Psoas muscle (tissue), 8 donors: ENCODE data around the gene COLEC11. TPM values are rescaled to one million over a fixed set of nuclear protein-coding genes. Genes with fewer than 3 reads are reported as not detected.

Source experiments
- ATAC-seq, 4 donors: fragments of 200-7000 bp; cut with Tn5 transposase; one replicate each; pipeline ENCODE4 v1.9.1; 2020; ENCODE audit warnings: moderate library complexity in 3 of 4, mild to moderate bottlenecking in 2 of 4
- DNase-seq, 2 donors: peaks; one replicate each; pipeline ENCODE4 v3.0.0-alpha.2; 2020
- H3K27ac ChIP-seq: fragments of 200-600 bp; one replicate; pipeline ENCODE4 v1.8.0; 2022
- H3K27me3 ChIP-seq, 3 donors: fragments of 200-600 bp in 1 of 3; one replicate each; pipeline versions ENCODE4 v1.6.1 to v1.8.0; 2013 to 2022; ENCODE audit warnings: low read length in 2 of 3, mild to moderate bottlenecking in 2 of 3, moderate library complexity in 1 of 3; ENCODE audit not compliant: insufficient read depth in 3 of 3
- H3K36me3 ChIP-seq, 2 donors: fragments of 200-600 bp in 1 of 2; one replicate each; pipeline versions ENCODE4 v1.6.1 to v1.8.0; 2013 to 2022; ENCODE audit warnings: low read depth in 1 of 2, mild to moderate bottlenecking in 1 of 2, moderate library complexity in 1 of 2; ENCODE audit not compliant: insufficient read depth in 1 of 2
- H3K4me1 ChIP-seq: fragments of 200-600 bp; one replicate; pipeline ENCODE4 v1.8.0; 2022
- H3K4me3 ChIP-seq: fragments of 200-600 bp; one replicate; pipeline ENCODE4 v1.8.0; 2022; ENCODE audit warnings: mild to moderate bottlenecking
- H3K9me3 ChIP-seq: fragments of 200-600 bp; one replicate; pipeline ENCODE4 v1.8.0; 2022
- WGBS, 3 donors: extraction: QIAGEN DNeasy Blood & Tissue Kit; methylation state at CpG; one replicate each; pipeline versions ENCODE4 v1.1.6 to v1.1.7; 2013; 5-methylcytosine and 5-hydroxymethylcytosine counted together
- intact Hi-C, 2 donors: fragments of 100-400 bp; cut with DNase I; formaldehyde crosslinking; loops; one replicate each; pipeline versions ENCODE4 v1.11.0 to v1.14.2; 2022
- polyA plus RNA-seq, 3 donors: library from polyadenylated mRNA; stranded (reverse); fragments of 200-250 nt; gene quantifications; one replicate each; pipeline ENCODE4 v1.2.3, GENCODE V29; 2013
- total RNA-seq, 4 donors: library from RNA; stranded (reverse); fragmentation: NEBNext Ultra II Directional in 2 of 4; extraction: Animal tissue kit (Norgen Biotek cat#: 25700) in 2 of 4; gene quantifications; one replicate each; pipeline versions ENCODE4 v1.2.1 to v1.2.4, GENCODE V29; 2021 to 2023
- TF ChIP-seq, protein P1 (sequence below): fragments of 200-600 bp; IDR thresholded peaks from one replicate; pipeline ENCODE4 v1.8.0; 2022; ENCODE audit warnings: antibody characterized with exemption
- donor health status: healthy with polysubstance abuse.
- donor health status: DM: no; HTN: no; CAD: no; lungs with moderate emphysema.
- donor health status: Bipolar disorder and iron deficiency.
- donor health status: healthy.
- donor health status: DM: yes; HTN: yes; CAD: no.
- donor health status: DM: no; HTN: no; CAD: no.
- donor health status: DM: no; HTN: no; CAD: no.
- donor health status: DM: yes; HTN: yes; CAD: no.

COLEC11 gene
- total and polyA plus RNA-seq, 7 donors, result 0.22 to 1.0 (median 0.38) TPM; not detected in 1

DNA sequence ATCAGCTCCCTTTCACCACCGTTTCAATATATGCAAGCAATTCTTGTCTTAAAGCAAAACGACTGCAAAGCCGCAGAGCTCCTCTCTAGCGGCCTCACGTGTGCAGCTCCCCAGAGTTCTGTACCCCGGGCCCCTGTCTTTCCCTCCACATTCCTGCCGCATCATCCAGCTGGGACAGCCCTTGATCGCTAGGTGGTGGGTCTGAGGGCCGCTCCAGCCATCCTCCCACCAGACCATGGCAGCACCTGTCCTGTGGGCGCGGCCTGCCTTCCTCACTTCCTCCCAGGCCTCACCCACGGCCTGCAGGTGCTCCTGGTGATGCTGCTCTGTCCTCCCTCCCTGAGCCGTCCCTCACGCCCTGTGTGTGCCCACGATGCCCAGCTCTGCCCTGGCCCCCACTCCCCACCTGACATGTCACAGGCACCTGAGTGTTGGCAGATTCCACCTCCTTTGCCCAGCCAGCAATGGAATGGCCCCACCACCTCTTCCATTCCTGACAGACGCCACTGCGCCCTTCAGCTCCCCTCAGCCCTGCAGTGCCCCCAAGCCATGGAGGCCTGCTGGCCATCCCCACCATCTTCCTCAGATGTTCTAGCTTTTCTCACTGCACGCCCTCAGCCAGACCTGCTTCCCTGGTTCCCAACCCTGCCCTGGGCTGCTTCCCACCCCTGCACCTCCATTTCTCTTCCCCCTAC, 47.8 kb downstream of the COLEC11 start:
- H3K4me1 ChIP-seq, result no peaks in the 10 kb centered on the region
- DNase-seq (peak in 1 of 2 donors; percentile 26), ATAC-seq (no peak)
- no peaks in the 10 kb centered on the region for H3K36me3 ChIP-seq
- no peaks in the 10 kb centered on the region for H3K9me3 ChIP-seq
- TF ChIP-seq, protein P1, sequence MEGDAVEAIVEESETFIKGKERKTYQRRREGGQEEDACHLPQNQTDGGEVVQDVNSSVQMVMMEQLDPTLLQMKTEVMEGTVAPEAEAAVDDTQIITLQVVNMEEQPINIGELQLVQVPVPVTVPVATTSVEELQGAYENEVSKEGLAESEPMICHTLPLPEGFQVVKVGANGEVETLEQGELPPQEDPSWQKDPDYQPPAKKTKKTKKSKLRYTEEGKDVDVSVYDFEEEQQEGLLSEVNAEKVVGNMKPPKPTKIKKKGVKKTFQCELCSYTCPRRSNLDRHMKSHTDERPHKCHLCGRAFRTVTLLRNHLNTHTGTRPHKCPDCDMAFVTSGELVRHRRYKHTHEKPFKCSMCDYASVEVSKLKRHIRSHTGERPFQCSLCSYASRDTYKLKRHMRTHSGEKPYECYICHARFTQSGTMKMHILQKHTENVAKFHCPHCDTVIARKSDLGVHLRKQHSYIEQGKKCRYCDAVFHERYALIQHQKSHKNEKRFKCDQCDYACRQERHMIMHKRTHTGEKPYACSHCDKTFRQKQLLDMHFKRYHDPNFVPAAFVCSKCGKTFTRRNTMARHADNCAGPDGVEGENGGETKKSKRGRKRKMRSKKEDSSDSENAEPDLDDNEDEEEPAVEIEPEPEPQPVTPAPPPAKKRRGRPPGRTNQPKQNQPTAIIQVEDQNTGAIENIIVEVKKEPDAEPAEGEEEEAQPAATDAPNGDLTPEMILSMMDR, result no peak
- no peak overlapping the region for H3K27ac ChIP-seq
- H3K27me3 ChIP-seq, result no peaks in the 10 kb centered on the region
- 80 to 82% (median 80%) methylated on average over 18 of the region's 18 CpGs for WGBS, 3 donors
- H3K4me3 ChIP-seq, result no peak overlapping the region
- intact Hi-C loops, result no loop called here

DNA sequence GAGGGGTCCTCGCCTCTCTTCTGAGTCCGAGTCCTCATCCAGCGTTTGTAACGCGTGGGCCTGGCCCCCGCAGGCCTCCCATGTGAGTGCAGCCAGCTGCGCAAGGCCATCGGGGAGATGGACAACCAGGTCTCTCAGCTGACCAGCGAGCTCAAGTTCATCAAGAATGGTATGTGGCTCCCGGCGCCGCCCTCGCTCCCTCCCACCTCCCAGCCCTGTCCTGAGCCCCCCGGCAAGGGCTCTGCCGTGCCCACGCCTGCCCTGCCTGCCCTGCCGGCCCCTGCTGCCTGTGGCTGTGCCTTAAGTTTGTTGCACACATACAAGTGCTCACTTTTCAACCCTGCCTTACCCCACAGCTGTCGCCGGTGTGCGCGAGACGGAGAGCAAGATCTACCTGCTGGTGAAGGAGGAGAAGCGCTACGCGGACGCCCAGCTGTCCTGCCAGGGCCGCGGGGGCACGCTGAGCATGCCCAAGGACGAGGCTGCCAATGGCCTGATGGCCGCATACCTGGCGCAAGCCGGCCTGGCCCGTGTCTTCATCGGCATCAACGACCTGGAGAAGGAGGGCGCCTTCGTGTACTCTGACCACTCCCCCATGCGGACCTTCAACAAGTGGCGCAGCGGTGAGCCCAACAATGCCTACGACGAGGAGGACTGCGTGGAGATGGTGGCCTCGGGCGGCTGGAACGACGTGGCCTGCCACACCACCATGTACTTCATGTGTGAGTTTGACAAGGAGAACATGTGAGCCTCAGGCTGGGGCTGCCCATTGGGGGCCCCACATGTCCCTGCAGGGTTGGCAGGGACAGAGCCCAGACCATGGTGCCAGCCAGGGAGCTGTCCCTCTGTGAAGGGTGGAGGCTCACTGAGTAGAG, 48.7 kb downstream of the COLEC11 start:
- Histone ChIP-seq H3K4me1 (no peaks in the 10 kb centered on the region), H3K9me3 (no peaks in the 10 kb centered on the region), H3K4me3 (no peak overlapping the region), H3K36me3 (no peaks in the 10 kb centered on the region), H3K27ac (no peak overlapping the region), H3K27me3 (no peaks in the 10 kb centered on the region)
- TF ChIP-seq, protein P1, result no peak
- ATAC-seq (no peak), DNase-seq (peak in 1 of 2 donors; percentile 36)
- 92% methylated on average over 48 of the region's 48 CpGs for WGBS, 3 donors
- intact Hi-C loops, result no loop called here

- Histone ChIP-seq H3K4me1 (no peaks in the 10 kb centered on the region), H3K27ac (no peak overlapping the region), H3K36me3 (no peaks in the 10 kb centered on the region), H3K27me3 (no peaks in the 10 kb centered on the region), H3K4me3 (no peak overlapping the region), H3K9me3 (no peaks in the 10 kb centered on the region)
- TF ChIP-seq, protein P1, result no peak
- ATAC-seq (no peak), DNase-seq (no peak)
- intact Hi-C loops, result no loop called here
Observed at GRCh38 chr2:3644246-3644525, 49.3 kb downstream of the COLEC11 start.

DNA sequence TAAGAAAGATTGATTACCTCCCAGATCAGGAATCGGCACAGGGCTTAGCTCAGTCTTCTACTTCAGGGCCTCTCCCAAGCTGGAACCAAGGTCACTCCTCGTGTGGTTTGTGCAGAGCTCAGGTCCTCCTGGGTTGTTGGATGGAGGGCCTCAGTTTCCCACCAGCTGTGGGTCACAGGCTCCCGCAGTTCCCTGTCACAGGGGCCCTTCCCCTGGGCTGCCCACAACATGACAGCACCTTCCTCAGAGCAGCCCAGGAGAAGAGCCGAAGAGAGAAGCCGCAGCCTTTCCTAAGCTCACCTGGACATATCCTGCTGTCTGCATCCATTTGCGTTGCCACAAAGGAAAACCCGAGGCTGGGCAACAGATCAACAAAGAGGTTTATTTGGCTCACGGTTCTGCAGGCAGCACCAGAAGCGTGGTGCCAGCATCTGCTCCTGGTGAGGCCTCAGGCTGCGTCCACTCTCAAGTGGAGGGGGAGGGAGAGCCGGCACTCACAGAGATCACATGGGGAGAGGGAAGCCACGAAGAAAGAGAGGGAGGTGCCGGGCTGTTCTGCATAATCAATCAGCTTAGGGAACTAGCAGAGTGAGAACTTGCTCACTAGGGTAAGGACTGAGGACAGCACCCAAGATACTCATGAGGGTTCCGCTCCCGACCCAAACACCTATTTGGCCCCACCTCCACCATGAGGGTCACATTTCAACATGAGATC, 50.1 kb downstream of the COLEC11 start:
- WGBS, 3 donors, result 77 to 90% (median 83%) methylated on average over 15 of the region's 15 CpGs

More for the DNA sequence above, 50.1 kb downstream of the COLEC11 start:
- Histone ChIP-seq H3K36me3 (no peaks in the 10 kb centered on the region), H3K27ac (no peak overlapping the region), H3K4me1 (no peaks in the 10 kb centered on the region), H3K4me3 (no peak overlapping the region), H3K27me3 (peaks cover 0 to 2% (median 0%) of the 10 kb centered on the region in 3 donors), H3K9me3 (no peaks in the 10 kb centered on the region)
- TF ChIP-seq, protein P1, result no peak
- intact Hi-C loops, result no loop called here
- DNase-seq (no peak), ATAC-seq (no peak)
